Right lobe of liver (tissue), 6 donors: ENCODE data around the gene LAS1L. TPM values are rescaled to one million over a fixed set of nuclear protein-coding genes. Genes with fewer than 3 reads are reported as not detected.

Source experiments
- ATAC-seq, 4 donors: fragments of 200-7000 bp; cut with Tn5 transposase; one replicate each; pipeline ENCODE4 v1.9.1; 2020; ENCODE audit warnings: mild to moderate bottlenecking in 4 of 4, moderate library complexity in 4 of 4
- DNase-seq, 3 donors: peaks; one replicate each; pipeline ENCODE4 v3.0.0-alpha.2; 2020
- H3K27ac ChIP-seq, 3 donors: fragments of 200-600 bp; one replicate each; pipeline ENCODE4 v1.8.0; 2022
- H3K27me3 ChIP-seq, 2 donors: fragments of 200-600 bp; one replicate each; pipeline ENCODE4 v1.8.0; 2022
- H3K36me3 ChIP-seq, 4 donors: fragments of 200-600 bp; sonication (generic) in 1 of 4; one replicate each; pipeline versions ENCODE4 v1.5.1 to v1.8.0; 2017 to 2022; ENCODE audit warnings: control low read depth in 1 of 4
- H3K4me1 ChIP-seq, 4 donors: fragments of 200-600 bp; sonication (generic) in 1 of 4; one replicate each; pipeline versions ENCODE4 v1.5.1 to v1.8.0; 2017 to 2022; ENCODE audit warnings: control low read depth in 1 of 4
- H3K4me3 ChIP-seq, 3 donors: fragments of 200-600 bp; one replicate each; pipeline ENCODE4 v1.8.0; 2022
- H3K9me3 ChIP-seq, 4 donors: fragments of 200-600 bp; sonication (generic) in 1 of 4; one replicate each; pipeline versions ENCODE4 v1.5.1 to v1.8.0; 2017 to 2022; ENCODE audit warnings: control low read depth in 1 of 4
- CTCF ChIP-seq, 4 donors: fragments of 200-600 bp in 3 of 4; fragments of 450-650 bp in 1 of 4; IDR thresholded peaks; one replicate each; pipeline versions ENCODE4 v1.5.1 to v1.8.0; 2016 to 2022; ENCODE audit warnings: antibody characterized with exemption in 4 of 4, mild to moderate bottlenecking in 2 of 4
- POLR2A ChIP-seq: fragments of 450-650 bp; IDR thresholded peaks from one replicate; pipeline ENCODE4 v1.6.1; 2017; ENCODE audit warnings: antibody characterized with exemption, mild to moderate bottlenecking
- WGBS: methylation state at CpG from one replicate; pipeline ENCODE4 v1.1.6; 2018; ENCODE audit warnings: low coverage, low lambda C conversion rate; ENCODE audit not compliant: insufficient coverage; ENCODE audit errors: missing lambda C conversion rate; 5-methylcytosine and 5-hydroxymethylcytosine counted together
- intact Hi-C, 2 donors: fragments of 100-400 bp; cut with DNase I; formaldehyde crosslinking; loops; one replicate each; pipeline versions ENCODE4 v1.11.2 to v1.14.1; 2022
- total RNA-seq, 6 experiments: library from RNA; depleted of rRNA in 2 of 6; stranded (reverse); fragments of >200 nt in 2 of 6; fragmentation: NEBNext Ultra II Directional in 3 of 6; extraction: Animal tissue kit (Norgen Biotek cat#: 25700) in 3 of 6; gene quantifications; one replicate each; pipeline versions ENCODE4 v1.1.0 to v1.2.4, GENCODE V29; 2016 to 2023
- donor health status: DM: no; HTN: yes; CAD: no.
- donor health status: DM: no; HTN: no; CAD: no.
- donor health status: DM: no; HTN: no; CAD: no.
- donor health status: DM: no; HTN: yes; CAD: no.
- donor health status: DM: no; HTN: yes; CAD: no.

LAS1L gene
- total RNA-seq, 6 experiments from 2014 or later, result 11.3 to 17.4 (median 14.8) TPM

- TF ChIP-seq POLR2A, result no peak
- no peak for TF ChIP-seq CTCF (IDR thresholded peaks at IDR 0.05)
- Histone ChIP-seq H3K27ac (no peak overlapping the region), H3K9me3 (no peaks in the 10 kb centered on the region), H3K36me3 (no peaks in the 10 kb centered on the region), H3K4me1 (peaks cover 0 to 4% (median 0%) of the 10 kb centered on the region in 4 donors), H3K27me3 (no peaks in the 10 kb centered on the region), H3K4me3 (no peak overlapping the region)
- ATAC-seq (no peak), DNase-seq (no peak)
- intact Hi-C loops, result no loop called here
- 94% methylated on average over 3 of the region's 3 CpGs for WGBS
Observed at GRCh38 chrX:65536291-65536690, 1.7 kb upstream of the LAS1L start.

- 92% methylated on average over 3 of the region's 3 CpGs for WGBS
- TF ChIP-seq POLR2A, result no peak
- TF ChIP-seq CTCF (IDR thresholded peaks at IDR 0.05), result no peak
- DNase-seq (no peak), ATAC-seq (no peak)
- Histone ChIP-seq H3K27me3 (no peaks in the 10 kb centered on the region), H3K4me1 (peaks cover 0 to 4% (median 0%) of the 10 kb centered on the region in 4 donors), H3K9me3 (no peaks in the 10 kb centered on the region), H3K4me3 (no peak overlapping the region), H3K36me3 (no peaks in the 10 kb centered on the region), H3K27ac (no peak overlapping the region)
- intact Hi-C loops, result no loop called here
Observed at GRCh38 chrX:65532016-65532415, 2.6 kb downstream of the LAS1L start.

- Histone ChIP-seq H3K27me3 (no peaks in the 10 kb centered on the region), H3K4me3 (no peak overlapping the region), H3K4me1 (peaks cover 0 to 4% (median 0%) of the 10 kb centered on the region in 4 donors), H3K9me3 (no peaks in the 10 kb centered on the region), H3K36me3 (peaks cover 0 to 10% (median 0%) of the 10 kb centered on the region in 4 donors), H3K27ac (no peak overlapping the region)
- 28% methylated on average over 7 of the region's 9 CpGs for WGBS
- intact Hi-C loops, result no loop called here
- peak in 2 of 3 donors; percentile 45 to 46 for DNase-seq
- ATAC-seq, result peak; percentile 73 to 89 (median 82)
- no peak for TF ChIP-seq POLR2A
- TF ChIP-seq CTCF (IDR thresholded peaks at IDR 0.05), result peak; percentile 82 to 99 (median 98)
Observed at GRCh38 chrX:65528705-65529340, 5.8 kb downstream of the LAS1L start.

- no peak for ATAC-seq
- TF ChIP-seq CTCF (IDR thresholded peaks at IDR 0.05) (no peak), POLR2A (no peak)
- H3K27me3 ChIP-seq, result no peaks in the 10 kb centered on the region
- peaks cover 0 to 2% (median 0%) of the 10 kb centered on the region in 4 donors for H3K4me1 ChIP-seq
- no peak for DNase-seq
- H3K9me3 ChIP-seq, result no peaks in the 10 kb centered on the region
- H3K4me3 ChIP-seq, result no peak overlapping the region
- no peak overlapping the region for H3K27ac ChIP-seq
- WGBS, result 0% methylated on average over 1 of the region's 3 CpGs
- peaks cover 0 to 10% (median 1%) of the 10 kb centered on the region in 4 donors for H3K36me3 ChIP-seq
- intact Hi-C loops, result no loop called here
Observed at GRCh38 chrX:65528293-65528692, 6.3 kb downstream of the LAS1L start.
